Liver (tissue), 3 donors: ENCODE measurements around the gene MEIS2.

Experiments used
- CTCF ChIP-seq: fragments of 150-350 bp; IDR thresholded peaks from 2 replicates; pipeline ENCODE4 v1.5.1; 2017; ENCODE audit warnings: improper control_type of control experiment, low read depth, low read length; ENCODE audit not compliant: missing input control
- FOXA1 ChIP-seq: IDR thresholded peaks from 2 replicates; pipeline ENCODE4 v1.6.1; 2016; ENCODE audit warnings: antibody characterized with exemption
- GABPA ChIP-seq, 2 donors: IDR thresholded peaks in 1 of 2; conservative IDR thresholded peaks in 1 of 2; 2 replicates each; pipeline ENCODE4 v1.6.1; 2016; ENCODE audit warnings: antibody characterized with exemption in 2 of 2, mild to moderate bottlenecking in 1 of 2, moderate library complexity in 1 of 2
- JUND ChIP-seq, 2 donors: IDR thresholded peaks; 2 replicates each; pipeline ENCODE4 v1.6.1; 2016; ENCODE audit warnings: antibody characterized with exemption in 2 of 2
- RAD21 ChIP-seq, 2 donors: IDR thresholded peaks; 2 replicates each; pipeline ENCODE4 v1.6.1; 2016; ENCODE audit warnings: antibody characterized with exemption in 2 of 2, mild to moderate bottlenecking in 2 of 2
- REST ChIP-seq: IDR thresholded peaks from 2 replicates; pipeline ENCODE4 v1.6.1; 2016; ENCODE audit warnings: antibody characterized with exemption, mild to moderate bottlenecking
- RXRA ChIP-seq, 2 donors: IDR thresholded peaks; 2 replicates each; pipeline ENCODE4 v1.6.1; 2017 to 2018; ENCODE audit warnings: antibody characterized with exemption in 2 of 2, mild to moderate bottlenecking in 1 of 2
- TAF1 ChIP-seq: conservative IDR thresholded peaks from 2 replicates; pipeline ENCODE4 v1.6.1; 2016; ENCODE audit warnings: antibody characterized with exemption, mild to moderate bottlenecking
- YY1 ChIP-seq: IDR thresholded peaks from 2 replicates; pipeline ENCODE4 v1.6.1; 2016; ENCODE audit warnings: antibody characterized with exemption, mild to moderate bottlenecking
- TF ChIP-seq, protein P1 (sequence below): IDR thresholded peaks from 2 replicates; pipeline ENCODE4 v1.6.1; 2016; ENCODE audit warnings: antibody characterized with exemption
- TF ChIP-seq, protein P2 (sequence below): IDR thresholded peaks from 2 replicates; pipeline ENCODE4 v1.6.1; 2016; ENCODE audit warnings: antibody characterized with exemption
- donor health status: healthy.
- donor health status: healthy.

DNA sequence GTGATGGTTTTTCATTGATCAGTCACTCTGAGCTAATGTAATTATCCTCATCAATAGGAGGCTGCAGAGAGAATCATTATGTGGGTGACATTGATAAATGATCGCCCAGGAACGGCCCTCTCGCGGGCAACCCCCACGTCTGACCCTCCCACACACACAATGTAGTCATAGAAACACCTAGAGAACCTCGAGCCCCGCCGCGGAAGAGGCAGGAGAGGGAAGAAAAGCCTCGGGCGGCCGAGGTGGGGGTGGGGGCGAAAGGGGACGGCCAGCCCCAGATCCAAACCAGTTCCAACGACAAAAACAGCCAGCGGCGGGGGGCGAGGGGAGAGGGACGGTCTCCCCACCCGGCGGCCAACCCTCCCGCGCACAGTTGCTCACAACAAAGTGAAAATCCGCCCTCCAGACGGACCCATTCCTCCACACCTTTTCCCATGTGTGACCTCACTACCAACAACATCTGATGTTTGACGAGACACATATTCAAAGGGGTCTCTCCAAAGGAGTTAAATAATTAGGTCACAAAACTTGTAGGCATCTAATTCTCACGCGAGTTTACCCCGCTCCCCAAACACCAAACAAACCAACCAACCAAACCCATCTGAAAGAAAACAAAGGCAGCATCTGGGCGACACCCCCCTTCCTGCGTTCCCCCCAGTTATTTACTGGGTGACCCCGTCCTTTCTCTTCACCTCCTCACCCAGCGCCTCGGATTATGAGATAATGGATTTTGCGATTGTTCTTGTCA lies 213.0 kb downstream of the MEIS2 start:
- TF ChIP-seq GABPA (IDR thresholded peaks at IDR 0.05 in 1 of 2, conservative IDR thresholded peaks at IDR 0.05 in 1 of 2) (no peak), CTCF (no peak), TAF1 (no peak), FOXA1 (no peak), RXRA (IDR thresholded peaks at IDR 0.05) (no peak), RAD21 (IDR thresholded peaks at IDR 0.05) (no peak), YY1 (no peak), JUND (IDR thresholded peaks at IDR 0.05) (no peak), REST (no peak)
- TF ChIP-seq, protein P1, sequence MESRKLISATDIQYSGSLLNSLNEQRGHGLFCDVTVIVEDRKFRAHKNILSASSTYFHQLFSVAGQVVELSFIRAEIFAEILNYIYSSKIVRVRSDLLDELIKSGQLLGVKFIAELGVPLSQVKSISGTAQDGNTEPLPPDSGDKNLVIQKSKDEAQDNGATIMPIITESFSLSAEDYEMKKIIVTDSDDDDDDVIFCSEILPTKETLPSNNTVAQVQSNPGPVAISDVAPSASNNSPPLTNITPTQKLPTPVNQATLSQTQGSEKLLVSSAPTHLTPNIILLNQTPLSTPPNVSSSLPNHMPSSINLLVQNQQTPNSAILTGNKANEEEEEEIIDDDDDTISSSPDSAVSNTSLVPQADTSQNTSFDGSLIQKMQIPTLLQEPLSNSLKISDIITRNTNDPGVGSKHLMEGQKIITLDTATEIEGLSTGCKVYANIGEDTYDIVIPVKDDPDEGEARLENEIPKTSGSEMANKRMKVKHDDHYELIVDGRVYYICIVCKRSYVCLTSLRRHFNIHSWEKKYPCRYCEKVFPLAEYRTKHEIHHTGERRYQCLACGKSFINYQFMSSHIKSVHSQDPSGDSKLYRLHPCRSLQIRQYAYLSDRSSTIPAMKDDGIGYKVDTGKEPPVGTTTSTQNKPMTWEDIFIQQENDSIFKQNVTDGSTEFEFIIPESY, result no peak
- TF ChIP-seq, protein P2, sequence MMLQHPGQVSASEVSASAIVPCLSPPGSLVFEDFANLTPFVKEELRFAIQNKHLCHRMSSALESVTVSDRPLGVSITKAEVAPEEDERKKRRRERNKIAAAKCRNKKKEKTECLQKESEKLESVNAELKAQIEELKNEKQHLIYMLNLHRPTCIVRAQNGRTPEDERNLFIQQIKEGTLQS, result no peak
